ENCODE data around the gene FAM120A. TPM values are rescaled to one million over a fixed set of nuclear protein-coding genes. Genes with fewer than 3 reads are reported as not detected.

The FAM120A gene
- total and polyA plus RNA-seq, 9 of the 15 experiments (the other 6 are each of a cell fraction or from before 2014, with no cell fraction given) = 8.7 to 71.0 (median 42.2) TPM

DNA sequence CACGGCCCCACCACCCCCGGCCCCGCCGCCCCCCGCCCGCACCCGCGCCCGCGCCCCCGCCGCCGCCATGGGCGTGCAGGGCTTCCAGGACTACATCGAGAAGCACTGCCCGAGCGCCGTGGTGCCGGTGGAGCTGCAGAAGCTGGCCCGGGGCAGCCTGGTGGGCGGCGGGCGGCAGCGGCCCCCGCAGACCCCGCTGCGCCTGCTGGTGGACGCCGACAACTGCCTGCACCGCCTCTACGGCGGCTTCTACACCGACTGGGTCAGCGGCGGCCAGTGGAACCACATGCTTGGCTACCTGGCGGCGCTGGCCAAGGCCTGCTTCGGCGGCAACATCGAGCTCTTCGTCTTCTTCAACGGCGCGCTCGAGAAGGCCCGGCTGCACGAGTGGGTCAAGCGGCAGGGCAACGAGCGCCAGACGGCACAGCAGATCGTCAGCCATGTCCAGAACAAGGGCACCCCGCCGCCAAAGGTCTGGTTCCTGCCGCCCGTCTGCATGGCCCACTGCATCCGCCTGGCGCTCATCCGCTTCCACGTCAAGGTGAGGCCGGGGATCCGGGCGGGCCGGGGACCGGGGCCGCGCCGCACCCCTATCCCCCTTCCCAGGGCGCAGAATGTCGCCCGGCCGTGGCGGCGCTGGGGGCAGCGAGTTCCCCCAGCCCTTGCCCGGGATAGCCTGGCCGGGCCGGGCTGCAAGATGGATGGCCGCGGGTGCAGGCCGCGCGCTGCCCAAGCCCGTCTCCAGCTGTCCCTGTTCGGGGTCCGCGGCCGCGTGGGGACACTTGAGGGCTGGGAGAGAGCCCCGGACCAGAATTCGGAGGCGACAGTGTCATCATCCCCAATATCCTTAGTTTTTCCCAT is 594 bp downstream of the FAM120A start (continued):
- no peak for TF ChIP-seq RAD21 (CRISPR knock-in tag; conservative IDR thresholded peaks at IDR 0.05 in 1 of 2, IDR thresholded peaks at IDR 0.05 in 1 of 2)
- no peak for TF ChIP-seq ZNF165 (CRISPR knock-in tag; IDR thresholded peaks at IDR 0.05; ENCODE audit: borderline replicate concordance)
- no peak for TF ChIP-seq ARID1B (IDR thresholded peaks at IDR 0.05)
- TF ChIP-seq MIER1 (IDR thresholded peaks at IDR 0.05; ENCODE audit: low read depth) = no peak
- no peak for TF ChIP-seq TFAM (CRISPR knock-in tag; conservative IDR thresholded peaks at IDR 0.05)
- no peak for TF ChIP-seq RBM25 (IDR thresholded peaks at IDR 0.05; ENCODE audit: low read depth, low read length, severe bottlenecking)
- no peak for TF ChIP-seq NR2C2 (CRISPR knock-in tag; IDR thresholded peaks at IDR 0.05)
- no peak for TF ChIP-seq NR2C2 (tag; IDR thresholded peaks at IDR 0.05)
- TF ChIP-seq, protein P1, sequence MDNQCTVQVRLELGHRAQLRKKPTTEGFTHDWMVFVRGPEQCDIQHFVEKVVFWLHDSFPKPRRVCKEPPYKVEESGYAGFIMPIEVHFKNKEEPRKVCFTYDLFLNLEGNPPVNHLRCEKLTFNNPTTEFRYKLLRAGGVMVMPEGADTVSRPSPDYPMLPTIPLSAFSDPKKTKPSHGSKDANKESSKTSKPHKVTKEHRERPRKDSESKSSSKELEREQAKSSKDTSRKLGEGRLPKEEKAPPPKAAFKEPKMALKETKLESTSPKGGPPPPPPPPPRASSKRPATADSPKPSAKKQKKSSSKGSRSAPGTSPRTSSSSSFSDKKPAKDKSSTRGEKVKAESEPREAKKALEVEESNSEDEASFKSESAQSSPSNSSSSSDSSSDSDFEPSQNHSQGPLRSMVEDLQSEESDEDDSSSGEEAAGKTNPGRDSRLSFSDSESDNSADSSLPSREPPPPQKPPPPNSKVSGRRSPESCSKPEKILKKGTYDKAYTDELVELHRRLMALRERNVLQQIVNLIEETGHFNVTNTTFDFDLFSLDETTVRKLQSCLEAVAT (IDR thresholded peaks at IDR 0.05) = no peak
- no peak for TF ChIP-seq CBX1 (IDR thresholded peaks at IDR 0.05; ENCODE audit: low read depth)
- TF ChIP-seq ZNF232 (CRISPR knock-in tag; IDR thresholded peaks at IDR 0.05) = no peak; the same call in 1 of the 2 replicates
- no peak for TF ChIP-seq ZNF696 (CRISPR knock-in tag; conservative IDR thresholded peaks at IDR 0.05)
- no peak for TF ChIP-seq BMI1 (IDR thresholded peaks at IDR 0.05; ENCODE audit: low read length)
- TF ChIP-seq, protein P2, sequence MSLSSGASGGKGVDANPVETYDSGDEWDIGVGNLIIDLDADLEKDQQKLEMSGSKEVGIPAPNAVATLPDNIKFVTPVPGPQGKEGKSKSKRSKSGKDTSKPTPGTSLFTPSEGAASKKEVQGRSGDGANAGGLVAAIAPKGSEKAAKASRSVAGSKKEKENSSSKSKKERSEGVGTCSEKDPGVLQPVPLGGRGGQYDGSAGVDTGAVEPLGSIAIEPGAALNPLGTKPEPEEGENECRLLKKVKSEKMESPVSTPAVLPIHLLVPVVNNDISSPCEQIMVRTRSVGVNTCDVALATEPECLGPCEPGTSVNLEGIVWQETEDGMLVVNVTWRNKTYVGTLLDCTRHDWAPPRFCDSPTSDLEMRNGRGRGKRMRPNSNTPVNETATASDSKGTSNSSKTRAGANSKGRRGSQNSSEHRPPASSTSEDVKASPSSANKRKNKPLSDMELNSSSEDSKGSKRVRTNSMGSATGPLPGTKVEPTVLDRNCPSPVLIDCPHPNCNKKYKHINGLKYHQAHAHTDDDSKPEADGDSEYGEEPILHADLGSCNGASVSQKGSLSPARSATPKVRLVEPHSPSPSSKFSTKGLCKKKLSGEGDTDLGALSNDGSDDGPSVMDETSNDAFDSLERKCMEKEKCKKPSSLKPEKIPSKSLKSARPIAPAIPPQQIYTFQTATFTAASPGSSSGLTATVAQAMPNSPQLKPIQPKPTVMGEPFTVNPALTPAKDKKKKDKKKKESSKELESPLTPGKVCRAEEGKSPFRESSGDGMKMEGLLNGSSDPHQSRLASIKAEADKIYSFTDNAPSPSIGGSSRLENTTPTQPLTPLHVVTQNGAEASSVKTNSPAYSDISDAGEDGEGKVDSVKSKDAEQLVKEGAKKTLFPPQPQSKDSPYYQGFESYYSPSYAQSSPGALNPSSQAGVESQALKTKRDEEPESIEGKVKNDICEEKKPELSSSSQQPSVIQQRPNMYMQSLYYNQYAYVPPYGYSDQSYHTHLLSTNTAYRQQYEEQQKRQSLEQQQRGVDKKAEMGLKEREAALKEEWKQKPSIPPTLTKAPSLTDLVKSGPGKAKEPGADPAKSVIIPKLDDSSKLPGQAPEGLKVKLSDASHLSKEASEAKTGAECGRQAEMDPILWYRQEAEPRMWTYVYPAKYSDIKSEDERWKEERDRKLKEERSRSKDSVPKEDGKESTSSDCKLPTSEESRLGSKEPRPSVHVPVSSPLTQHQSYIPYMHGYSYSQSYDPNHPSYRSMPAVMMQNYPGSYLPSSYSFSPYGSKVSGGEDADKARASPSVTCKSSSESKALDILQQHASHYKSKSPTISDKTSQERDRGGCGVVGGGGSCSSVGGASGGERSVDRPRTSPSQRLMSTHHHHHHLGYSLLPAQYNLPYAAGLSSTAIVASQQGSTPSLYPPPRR (CRISPR knock-in tag; IDR thresholded peaks at IDR 0.05; ENCODE audit: borderline replicate concordance) = no peak
- TF ChIP-seq ZNF121 (CRISPR knock-in tag; conservative IDR thresholded peaks at IDR 0.05) = no peak
- TF ChIP-seq CAMTA2 (CRISPR knock-in tag; conservative IDR thresholded peaks at IDR 0.05) = no peak
- TF ChIP-seq HDAC8 (tag; IDR thresholded peaks at IDR 0.05) = 0 out of 2 replicates have a peak, but pooled peaks have one; percentile 36
- no peak for TF ChIP-seq SRSF7 (optimal IDR thresholded peaks at IDR 0.05; ENCODE audit: low read depth, low read length)
- TF ChIP-seq HIVEP1 (CRISPR knock-in tag; IDR thresholded peaks at IDR 0.05) = no peak
- TF ChIP-seq EZH2 (IDR thresholded peaks at IDR 0.05; ENCODE audit: borderline replicate concordance, low read depth, low read length) = no peak
- no peak for TF ChIP-seq NRF1 (conservative IDR thresholded peaks at IDR 0.05 in 1 of 2, IDR thresholded peaks at IDR 0.05 in 1 of 2)
- peak; percentile 68; the same call in 1 of the 2 replicates for TF ChIP-seq EP400 (IDR thresholded peaks at IDR 0.05)
